ENCODE measurements around the gene PACSIN2.
"Not testable (repeated sequence)": the region's sequence is repeated elsewhere in the genome, so short reads cannot be mapped to it uniquely, and the experiment has no call there.

Gene PACSIN2

GRCh38 chr22:42922374-42923191, 92.4 kb downstream of the PACSIN2 start:
- Histone ChIP-seq H3K9ac (peak overlapping the region in 6 of 11 experiments; percentile 1 to 56 (median 26); a peak in 6 of 22 replicates), H4K20me1 (peaks cover 3 to 100% (median 53%) of the 10 kb centered on the region in 11 experiments; a peak in 17 of 22 replicates), H3K27me3 (no peaks in the 10 kb centered on the region), H3K27ac (peak overlapping the region in 9 of 11 experiments; percentile 0 to 99 (median 33); a peak in 13 of 22 replicates), H3K36me3 (peaks cover 0 to 12% (median 2%) of the 10 kb centered on the region in 11 experiments; a peak in 11 of 22 replicates), H3K9me3 (replicated peaks in 1 of 11) (no peaks in the 10 kb centered on the region), H3K4me3 (no peak overlapping the region), H3K4me2 (peak overlapping the region; percentile 46 to 99 (median 77)), H3K4me1 (peaks cover 72 to 99% (median 97%) of the 10 kb centered on the region in 10 experiments)
- no peak for TF ChIP-seq Cebpa-rat (IDR thresholded peaks at IDR 0.05)

GRCh38 chr22:42920101-42920820, 94.7 kb downstream of the PACSIN2 start:
- H3K4me2 ChIP-seq = peak overlapping the region; percentile 17 to 99 (median 64); a peak in 15 of 22 replicates
- no peak overlapping the region for H3K4me3 ChIP-seq
- peaks cover 0 to 19% (median 2%) of the 10 kb centered on the region in 11 experiments; a peak in 5 of 22 replicates for H3K36me3 ChIP-seq
- peaks cover 3 to 99% (median 64%) of the 10 kb centered on the region in 11 experiments; a peak in 17 of 22 replicates for H4K20me1 ChIP-seq
- H3K9me3 ChIP-seq (replicated peaks in 1 of 11) = no peaks in the 10 kb centered on the region
- H3K27me3 ChIP-seq = no peaks in the 10 kb centered on the region
- H3K9ac ChIP-seq = no peak overlapping the region
- peaks cover 52 to 96% (median 85%) of the 10 kb centered on the region in 10 experiments for H3K4me1 ChIP-seq
- H3K27ac ChIP-seq = peak overlapping the region in 8 of 11 experiments; percentile 15 to 99 (median 32); a peak in 8 of 22 replicates
- TF ChIP-seq Cebpa-rat (IDR thresholded peaks at IDR 0.05) = no peak

DNA sequence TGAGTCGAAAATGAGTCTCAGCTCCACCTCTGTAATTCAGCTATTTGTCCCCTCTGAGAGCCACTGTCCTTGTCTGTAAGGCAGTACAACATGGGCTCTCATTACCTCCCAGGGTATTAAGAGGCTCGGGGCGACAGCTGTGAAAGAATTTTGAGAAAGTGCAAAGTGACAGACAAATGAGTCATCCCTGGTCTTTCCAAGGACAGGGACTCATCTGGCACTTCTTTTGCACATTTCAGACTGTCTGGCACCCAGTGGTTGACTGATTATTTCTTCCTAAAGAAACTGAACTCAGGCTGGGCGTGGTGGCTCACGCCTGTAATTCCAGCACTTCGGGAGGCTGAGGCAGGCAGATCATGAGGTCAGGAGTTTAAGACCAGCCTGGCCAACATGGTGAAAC, 95.8 kb downstream of the PACSIN2 start:
- peak overlapping the region in 4 of 11 experiments; percentile 3 to 35 (median 21); a peak in 5 of 22 replicates for H3K9ac ChIP-seq
- peak overlapping the region; percentile 19 to 99 (median 62) for H3K4me2 ChIP-seq
- peak overlapping the region in 10 of 11 experiments; percentile 11 to 99 (median 30); a peak in 11 of 22 replicates for H3K27ac ChIP-seq
- H3K27me3 ChIP-seq = no peaks in the 10 kb centered on the region
- H4K20me1 ChIP-seq = peaks cover 3 to 99% (median 71%) of the 10 kb centered on the region in 11 experiments; a peak in 17 of 22 replicates
- TF ChIP-seq Cebpa-rat (IDR thresholded peaks at IDR 0.05) = no peak
- peaks cover 41 to 96% (median 86%) of the 10 kb centered on the region in 10 experiments for H3K4me1 ChIP-seq
- H3K4me3 ChIP-seq = no peak overlapping the region
- peaks cover 0 to 19% (median 3%) of the 10 kb centered on the region in 11 experiments; a peak in 5 of 22 replicates for H3K36me3 ChIP-seq
- H3K9me3 ChIP-seq (replicated peaks in 1 of 11) = no peaks in the 10 kb centered on the region

- peak overlapping the region in 7 of 11 experiments; percentile 7 to 99 (median 33); a peak in 11 of 22 replicates for H3K27ac ChIP-seq
- H3K36me3 ChIP-seq = peaks cover 0 to 19% (median 3%) of the 10 kb centered on the region in 11 experiments; a peak in 5 of 22 replicates
- peak overlapping the region in 5 of 11 experiments; percentile 3 to 35 (median 13); a peak in 3 of 22 replicates for H3K9ac ChIP-seq
- H3K4me1 ChIP-seq = peaks cover 34 to 96% (median 86%) of the 10 kb centered on the region in 10 experiments
- H3K4me3 ChIP-seq = no peak overlapping the region
- H3K4me2 ChIP-seq = peak overlapping the region; percentile 19 to 99 (median 62)
- peaks cover 0 to 99% (median 71%) of the 10 kb centered on the region in 11 experiments; a peak in 17 of 22 replicates for H4K20me1 ChIP-seq
- no peaks in the 10 kb centered on the region for H3K27me3 ChIP-seq
- TF ChIP-seq Cebpa-rat (IDR thresholded peaks at IDR 0.05) = no peak
- H3K9me3 ChIP-seq (replicated peaks in 1 of 11) = no peaks in the 10 kb centered on the region
Measured at GRCh38 chr22:42918500-42918899, 96.4 kb downstream of the PACSIN2 start.

GRCh38 chr22:42917358-42917757, 97.6 kb downstream of the PACSIN2 start:
- peaks cover 0 to 99% (median 67%) of the 10 kb centered on the region in 11 experiments; a peak in 17 of 22 replicates for H4K20me1 ChIP-seq
- H3K27ac ChIP-seq = peak overlapping the region in 2 of 11 experiments; percentile 33 to 36; a peak in 1 of 22 replicates
- not testable (repeated sequence) for H3K9me3 ChIP-seq (replicated peaks in 1 of 11); H3K4me3 ChIP-seq; H3K27me3 ChIP-seq; H3K4me2 ChIP-seq; H3K9ac ChIP-seq
- H3K36me3 ChIP-seq = peaks cover 0 to 19% (median 3%) of the 10 kb centered on the region in 11 experiments; a peak in 5 of 22 replicates
- H3K4me1 ChIP-seq = peaks cover 31 to 96% (median 85%) of the 10 kb centered on the region in 10 experiments

DNA sequence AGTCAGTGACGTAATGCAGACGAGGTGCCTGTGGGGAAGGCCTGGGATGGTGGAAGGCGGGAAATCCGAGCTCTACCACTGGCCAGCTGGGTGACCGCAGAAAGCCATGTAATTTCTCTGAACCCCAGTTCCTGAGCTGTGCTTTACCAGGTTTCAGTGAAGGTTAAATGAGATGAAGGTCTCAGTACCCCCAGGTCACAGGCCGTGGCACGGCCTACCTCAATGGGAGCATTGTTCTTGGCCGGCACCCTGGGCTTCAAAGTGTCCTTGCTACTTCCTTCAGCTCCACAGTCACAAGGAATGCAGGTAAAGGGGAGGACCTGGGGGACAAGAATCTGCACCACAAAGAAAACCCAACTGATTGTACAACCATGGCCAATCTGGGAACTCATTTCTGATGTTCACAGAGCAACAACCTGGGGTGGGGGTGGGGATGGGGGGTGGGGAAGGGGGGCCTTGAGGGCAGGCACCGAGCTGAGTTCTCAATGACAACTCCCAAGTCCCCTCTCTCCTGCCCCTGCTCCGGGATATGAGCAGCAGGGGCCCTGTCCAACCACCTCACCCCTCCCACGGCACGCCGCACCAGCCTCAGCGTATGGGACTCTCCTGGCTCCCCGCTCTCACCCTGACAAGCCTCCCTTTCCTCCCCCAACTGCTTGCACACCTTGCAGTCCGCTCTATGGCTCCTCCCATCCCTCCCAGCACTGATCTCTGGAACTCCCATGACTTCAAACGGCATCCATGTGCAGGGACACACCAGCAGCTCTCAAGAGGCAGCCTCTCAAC, 98.8 kb downstream of the PACSIN2 start:
- peaks cover 0 to 99% (median 66%) of the 10 kb centered on the region in 11 experiments; a peak in 17 of 22 replicates for H4K20me1 ChIP-seq
- no peak for TF ChIP-seq Cebpa-rat (IDR thresholded peaks at IDR 0.05)

GRCh38 chr22:42914511-42915076, 100.4 kb downstream of the PACSIN2 start:
- H3K4me2 ChIP-seq = peak overlapping the region in 8 of 11 experiments; percentile 3 to 91 (median 8); a peak in 3 of 22 replicates
- H3K27me3 ChIP-seq = no peaks in the 10 kb centered on the region
- no peaks in the 10 kb centered on the region for H3K9me3 ChIP-seq (replicated peaks in 1 of 11)
- H4K20me1 ChIP-seq = peaks cover 0 to 99% (median 60%) of the 10 kb centered on the region in 11 experiments; a peak in 16 of 22 replicates
- peak overlapping the region in 1 of 11 experiments; percentile 30; a peak in 1 of 22 replicates for H3K9ac ChIP-seq
- H3K4me3 ChIP-seq = no peak overlapping the region
- no peak for TF ChIP-seq Cebpa-rat (IDR thresholded peaks at IDR 0.05)
- peaks cover 46 to 96% (median 84%) of the 10 kb centered on the region in 10 experiments for H3K4me1 ChIP-seq
- peaks cover 13 to 40% (median 25%) of the 10 kb centered on the region in 11 experiments; a peak in 19 of 22 replicates for H3K36me3 ChIP-seq
- H3K27ac ChIP-seq = peak overlapping the region in 7 of 11 experiments; percentile 10 to 58 (median 28); a peak in 11 of 22 replicates

More for the DNA sequence above, 98.8 kb downstream of the PACSIN2 start:
- Histone ChIP-seq H3K4me3 (no peak overlapping the region), H3K4me2 (peak overlapping the region in 5 of 11 experiments; percentile 4 to 48 (median 31); a peak in 5 of 22 replicates), H3K36me3 (peaks cover 0 to 24% (median 10%) of the 10 kb centered on the region in 11 experiments; a peak in 13 of 22 replicates), H3K27me3 (no peaks in the 10 kb centered on the region), H3K9ac (peak overlapping the region in 1 of 11 experiments; percentile 18; a peak in 1 of 22 replicates), H3K4me1 (peaks cover 33 to 96% (median 85%) of the 10 kb centered on the region in 10 experiments), H3K9me3 (replicated peaks in 1 of 11) (no peaks in the 10 kb centered on the region), H3K27ac (peak overlapping the region in 6 of 11 experiments; percentile 15 to 58 (median 24); a peak in 8 of 22 replicates)
